HG02840 (cell line): ENCODE measurements around the gene ZNF445.
"Not testable (repeated sequence)": the region's sequence is repeated elsewhere in the genome, so short reads cannot be mapped to it uniquely, and the experiment has no call there.

Experiments
- ATAC-seq: cut with Tn5 transposase; IDR thresholded peaks from one replicate; pipeline ENCODE4 v1.9.1; 2021; ENCODE audit warnings: mild to moderate bottlenecking, moderate library complexity, moderate number of reproducible peaks; ENCODE audit not compliant: unreplicated experiment, low FRiP score

ZNF445 gene

GRCh38 chr3:44411031-44411645 is 66.3 kb downstream of the ZNF445 start:
- no peak for ATAC-seq

- no peak for ATAC-seq
Measured at GRCh38 chr3:44409640-44410410, 67.6 kb downstream of the ZNF445 start.

GRCh38 chr3:44402548-44402947 is 74.9 kb downstream of the ZNF445 start:
- no peak for ATAC-seq

GRCh38 chr3:44400771-44401170 is 76.7 kb downstream of the ZNF445 start:
- no peak for ATAC-seq

GRCh38 chr3:44398853-44399252 is 78.6 kb downstream of the ZNF445 start:
- ATAC-seq: no peak

GRCh38 chr3:44398271-44398670 is 79.2 kb downstream of the ZNF445 start:
- ATAC-seq: not testable (repeated sequence)

DNA sequence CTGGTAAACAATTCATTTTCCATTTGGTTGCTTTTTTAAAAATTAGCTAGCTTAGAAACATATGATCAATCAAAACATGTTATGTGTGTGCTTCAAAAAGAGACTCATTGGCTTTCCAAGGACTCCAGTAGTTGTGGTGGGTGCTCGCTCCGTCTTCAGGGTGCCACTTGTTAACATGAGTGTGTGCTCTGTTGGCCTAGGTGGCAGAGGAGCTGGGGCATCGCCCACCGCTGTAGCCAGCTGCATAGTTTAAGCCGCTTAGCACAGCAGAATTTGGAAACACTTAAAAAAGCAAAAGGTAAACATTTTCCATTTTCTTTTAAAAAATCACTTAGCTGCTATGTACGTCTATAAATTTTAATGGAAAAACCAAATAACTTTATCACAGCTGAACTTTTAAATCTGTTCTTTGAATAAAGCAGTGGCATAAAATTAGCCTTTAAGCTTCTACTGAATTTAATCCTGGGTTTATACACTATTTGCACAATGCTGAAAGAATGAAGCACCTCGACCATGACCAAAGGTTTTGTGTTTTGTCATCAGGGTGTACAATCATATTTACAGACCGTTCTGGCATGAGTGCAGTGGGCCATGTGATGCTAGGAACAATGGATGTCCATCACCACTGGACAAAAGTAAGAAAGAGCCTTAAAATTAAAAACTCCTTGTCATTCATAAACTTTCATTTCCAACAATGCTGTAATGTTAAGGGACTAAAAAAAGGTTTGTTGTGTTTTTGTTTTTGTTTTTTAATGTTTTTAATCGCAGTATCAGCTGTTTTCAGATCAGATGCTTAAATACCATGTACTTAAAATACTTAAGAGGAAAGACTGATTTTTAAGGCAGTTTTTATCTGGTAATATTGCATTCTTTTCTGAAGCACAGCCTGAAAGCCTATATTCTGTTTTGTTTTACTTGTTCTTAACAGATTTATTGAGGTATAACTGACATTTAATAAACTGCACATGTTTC is 81.0 kb downstream of the ZNF445 start:
- ATAC-seq: no peak

- ATAC-seq: no peak
Measured at GRCh38 chr3:44395714-44396113, 81.8 kb downstream of the ZNF445 start.

DNA sequence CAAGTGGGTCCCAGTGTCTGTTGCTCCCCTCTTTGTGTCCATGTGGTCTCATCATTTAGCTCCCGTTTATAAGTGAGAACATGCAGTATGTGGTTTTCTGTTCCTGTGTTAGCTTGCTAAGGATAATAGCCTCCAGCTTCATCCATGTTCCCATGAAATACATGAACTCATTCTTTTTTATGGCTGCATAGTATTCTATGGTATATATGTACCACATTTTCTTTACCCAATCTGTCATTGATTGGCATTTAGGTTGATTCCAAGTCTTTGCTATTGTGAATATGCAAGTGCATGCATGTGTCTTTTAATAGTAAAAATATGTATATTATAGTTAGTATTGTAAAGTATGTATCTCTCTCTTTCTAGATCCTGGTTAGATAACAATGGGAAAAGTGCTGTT is 85.0 kb downstream of the ZNF445 start:
- ATAC-seq: no peak

- no peak for ATAC-seq
Measured at GRCh38 chr3:44387404-44387803, 90.1 kb downstream of the ZNF445 start.
